Cardiac fibroblast (primary cell): ENCODE data around the gene CELF2.

Source experiments
- DNase-seq, 2 donors: peaks; one replicate each; pipeline versions ENCODE4 v3.0.0 to v3.0.0-alpha.2; 2010; ENCODE audit warnings: low read depth in 2 of 2
- H3K4me3 ChIP-seq, 2 donors: replicated peaks in 1 of 2; 1 replicate in 1 of 2; 2 replicates in 1 of 2; pipeline ENCODE4 v1.5.1; 2011; ENCODE audit warnings: low read depth in 2 of 2, low read length in 2 of 2, mild to moderate bottlenecking in 2 of 2, moderate library complexity in 1 of 2
- CTCF ChIP-seq: IDR thresholded peaks from one replicate; pipeline ENCODE4 v1.5.1; 2011; ENCODE audit warnings: low read depth, mild to moderate bottlenecking, low read length, inconsistent platforms

Gene CELF2

GRCh38 chr10:11017570-11018431 lies at the start of gene CELF2:
Gene CELF2, plus strand, starts transcription at chr10:11017872. Its CDS starts 218 bp downstream, at chr10:11018090.
- H3K4me3 ChIP-seq, result peak within 1 kb of the TSS; percentile 36 to 51
- no peak for TF ChIP-seq CTCF
- peak in 1 of 2 donors; percentile 10 for DNase-seq

- no peak for DNase-seq
- TF ChIP-seq CTCF, result no peak
- H3K4me3 ChIP-seq, result no peak overlapping the region
Measured at GRCh38 chr10:10968257-10968588, 49.4 kb upstream of the CELF2 start.

GRCh38 chr10:10973310-10973709 lies 44.4 kb upstream of the CELF2 start:
- no peak overlapping the region for H3K4me3 ChIP-seq
- DNase-seq, result no peak
- no peak for TF ChIP-seq CTCF

GRCh38 chr10:10975647-10976046 lies 42.0 kb upstream of the CELF2 start:
- TF ChIP-seq CTCF, result no peak
- DNase-seq, result peak in 1 of 2 donors; percentile 4
- H3K4me3 ChIP-seq, result no peak overlapping the region

- no peak for TF ChIP-seq CTCF
- no peak overlapping the region for H3K4me3 ChIP-seq
- DNase-seq, result no peak
Measured at GRCh38 chr10:10976652-10977051, 41.0 kb upstream of the CELF2 start.

- no peak overlapping the region for H3K4me3 ChIP-seq
- TF ChIP-seq CTCF, result no peak
- peak; percentile 3 to 14 for DNase-seq
Measured at GRCh38 chr10:10977226-10977956, 40.3 kb upstream of the CELF2 start.
